Immature natural killer cell (primary cell): Measurements from ENCODE around the gene FAM20A. TPM values are rescaled to one million over a fixed set of nuclear protein-coding genes. Genes with fewer than 3 reads are reported as not detected.

Experiments used
- DNase-seq, 3 donors: peaks; one replicate each; pipeline ENCODE4 v3.0.0; 2022; ENCODE audit warnings: mixed read lengths in 1 of 3
- H3K27ac Mint-ChIP-seq, 6 donors: one replicate each; pipeline ENCODE4 v1.8.0; 2020; ENCODE audit warnings: mixed read lengths in 6 of 6, mild to moderate bottlenecking in 5 of 6, inconsistent platforms in 4 of 6, moderate library complexity in 3 of 6
- H3K27me3 Mint-ChIP-seq, 3 donors: one replicate each; pipeline ENCODE4 v1.8.0; 2020 to 2021; ENCODE audit warnings: low read depth in 3 of 3, mild to moderate bottlenecking in 3 of 3, mixed read lengths in 3 of 3, moderate library complexity in 3 of 3, inconsistent platforms in 1 of 3
- H3K36me3 Mint-ChIP-seq, 3 donors: one replicate each; pipeline ENCODE4 v1.8.0; 2020; ENCODE audit warnings: mixed read lengths in 3 of 3, inconsistent platforms in 2 of 3, mild to moderate bottlenecking in 2 of 3
- H3K4me1 Mint-ChIP-seq, 2 donors: one replicate each; pipeline ENCODE4 v1.8.0; 2020; ENCODE audit warnings: inconsistent platforms in 2 of 2, mild to moderate bottlenecking in 2 of 2, mixed read lengths in 2 of 2, moderate library complexity in 1 of 2
- H3K4me3 Mint-ChIP-seq, 5 donors: one replicate each; pipeline ENCODE4 v1.8.0; 2020; ENCODE audit warnings: mild to moderate bottlenecking in 5 of 5, mixed read lengths in 5 of 5, inconsistent platforms in 3 of 5, moderate library complexity in 3 of 5
- H3K9me3 Mint-ChIP-seq, 6 donors: one replicate each; pipeline ENCODE4 v1.8.0; 2020; ENCODE audit warnings: mild to moderate bottlenecking in 6 of 6, mixed read lengths in 6 of 6, inconsistent platforms in 4 of 6, moderate library complexity in 3 of 6
- polyA plus RNA-seq, 3 donors: library from polyadenylated mRNA; unstranded; fragments of 300-500 nt; fragmentation: Illumina TruSeq; gene quantifications; one replicate each; pipeline ENCODE4 v1.2.3, GENCODE V29; 2021

Gene FAM20A
- polyA plus RNA-seq, 3 donors from 2014 or later: not detected

DNA sequence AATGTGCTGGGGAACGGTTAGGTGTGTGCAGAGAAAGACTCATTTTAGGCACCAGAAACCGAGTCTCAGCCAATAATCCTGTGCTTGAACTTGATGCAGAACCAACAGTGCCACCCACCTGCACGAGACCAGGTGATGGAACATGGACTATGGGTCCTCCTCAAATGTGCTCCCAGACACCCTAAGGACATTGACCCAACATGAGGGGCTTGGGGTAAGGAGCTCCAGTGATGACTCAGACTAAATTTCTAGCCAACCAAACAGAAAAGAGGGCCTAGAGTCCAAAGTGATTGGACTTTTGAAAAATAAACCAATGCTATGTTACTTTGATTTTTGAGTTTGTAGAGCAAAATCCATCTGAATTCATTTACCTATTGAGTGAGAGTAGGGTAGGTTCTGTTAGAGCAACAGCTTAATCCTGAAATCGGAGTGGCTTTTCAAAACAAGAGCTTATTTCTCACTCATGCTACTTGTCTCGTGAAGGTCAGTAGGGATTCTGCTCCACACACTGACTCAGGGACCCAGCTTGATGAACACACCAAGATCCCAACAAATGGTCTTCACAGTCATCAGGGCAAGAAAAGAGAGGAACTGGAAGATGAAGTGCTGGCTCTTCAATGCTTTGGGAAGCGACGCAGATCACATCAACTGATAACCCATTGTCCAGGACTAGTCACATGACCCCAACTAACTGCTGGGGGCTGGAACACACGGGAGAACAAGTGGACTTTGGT is 21.8 kb downstream of the FAM20A start:
- H3K36me3 Mint-ChIP-seq: no peaks in the 10 kb centered on the region
- DNase-seq: no peak
- no peak overlapping the region for H3K4me3 Mint-ChIP-seq
- H3K27me3 Mint-ChIP-seq: peaks cover 0 to 1% (median 0%) of the 10 kb centered on the region in 3 donors
- H3K4me1 Mint-ChIP-seq: no peaks in the 10 kb centered on the region
- no peak overlapping the region for H3K27ac Mint-ChIP-seq
- H3K9me3 Mint-ChIP-seq: no peaks in the 10 kb centered on the region

DNA sequence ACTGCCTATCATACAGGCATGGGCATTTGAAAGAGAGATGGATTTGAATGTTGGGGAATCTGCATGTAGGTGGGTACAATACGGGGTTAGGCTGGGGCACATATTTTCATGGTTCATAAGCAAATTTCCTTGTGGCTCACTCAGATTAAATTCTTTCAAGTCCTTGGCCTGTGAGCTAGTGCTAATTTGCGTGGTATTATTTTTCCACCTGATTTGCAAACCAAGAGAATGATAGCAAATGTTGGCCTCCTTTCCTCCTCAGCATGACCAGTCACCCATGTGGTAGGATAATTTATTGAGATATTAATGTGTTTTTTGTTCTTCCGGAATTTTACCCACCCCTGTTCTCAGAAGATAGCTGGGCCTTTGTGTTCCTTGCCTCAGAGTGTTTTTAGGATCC is 22.9 kb downstream of the FAM20A start:
- H3K36me3 Mint-ChIP-seq: no peaks in the 10 kb centered on the region

DNA sequence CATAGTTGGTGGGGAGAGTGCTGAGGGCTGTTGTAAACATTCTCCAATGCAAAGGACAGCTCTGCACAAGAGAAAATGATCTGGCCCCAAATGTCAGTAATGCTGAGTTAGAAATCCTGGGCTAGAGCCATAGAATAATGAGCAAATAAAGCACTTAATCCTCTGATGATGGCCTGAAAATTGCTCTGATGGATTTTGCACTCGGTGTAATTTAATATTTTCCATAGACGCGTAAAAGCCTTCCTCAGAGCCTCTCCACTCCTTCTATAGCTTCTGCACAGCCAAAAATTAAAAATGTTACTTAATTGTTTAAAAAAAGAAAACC is 23.7 kb downstream of the FAM20A start:
- Mint-ChIP-seq H3K4me1 (no peaks in the 10 kb centered on the region), H3K27ac (no peak overlapping the region), H3K36me3 (no peaks in the 10 kb centered on the region), H3K27me3 (no peaks in the 10 kb centered on the region), H3K9me3 (no peaks in the 10 kb centered on the region), H3K4me3 (no peak overlapping the region)
- no peak for DNase-seq

More for the DNA sequence above, 22.9 kb downstream of the FAM20A start:
- DNase-seq: no peak
- no peaks in the 10 kb centered on the region for H3K27me3 Mint-ChIP-seq
- H3K4me1 Mint-ChIP-seq: no peaks in the 10 kb centered on the region
- H3K9me3 Mint-ChIP-seq: no peaks in the 10 kb centered on the region
- H3K27ac Mint-ChIP-seq: no peak overlapping the region
- no peak overlapping the region for H3K4me3 Mint-ChIP-seq

DNA sequence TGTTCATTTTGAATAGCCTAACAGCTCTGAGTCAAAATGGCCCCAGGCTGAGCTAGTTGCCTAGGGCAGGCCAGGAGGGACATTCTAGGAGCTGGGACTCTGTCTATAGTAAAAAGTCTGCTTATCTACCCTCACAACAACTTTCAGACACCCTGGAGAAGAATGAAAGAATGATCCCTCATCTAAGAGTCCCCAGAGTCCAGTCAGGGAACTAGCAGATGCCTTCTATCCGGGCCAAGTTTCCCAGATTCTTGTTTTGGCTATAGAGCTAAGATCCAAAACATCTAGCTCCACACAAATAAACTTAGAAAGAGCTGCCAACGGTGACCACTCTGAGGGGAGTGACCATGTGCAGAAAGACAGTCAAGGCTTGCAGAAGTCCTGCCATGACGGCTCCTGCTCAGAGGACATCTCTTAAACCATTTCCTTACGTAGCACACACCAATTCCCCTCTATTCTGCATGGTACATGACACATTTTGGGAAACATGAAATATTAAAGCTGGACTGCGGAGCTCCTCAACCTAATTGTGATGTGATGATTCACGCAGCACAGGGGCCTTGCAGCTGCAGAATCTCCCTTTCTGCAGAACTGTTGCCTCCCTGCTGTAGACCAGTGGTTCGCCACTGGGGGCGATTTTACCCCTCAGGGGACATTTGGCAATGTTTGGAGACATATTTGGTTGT is 24.2 kb downstream of the FAM20A start:
- H3K4me1 Mint-ChIP-seq: no peaks in the 10 kb centered on the region

DNA sequence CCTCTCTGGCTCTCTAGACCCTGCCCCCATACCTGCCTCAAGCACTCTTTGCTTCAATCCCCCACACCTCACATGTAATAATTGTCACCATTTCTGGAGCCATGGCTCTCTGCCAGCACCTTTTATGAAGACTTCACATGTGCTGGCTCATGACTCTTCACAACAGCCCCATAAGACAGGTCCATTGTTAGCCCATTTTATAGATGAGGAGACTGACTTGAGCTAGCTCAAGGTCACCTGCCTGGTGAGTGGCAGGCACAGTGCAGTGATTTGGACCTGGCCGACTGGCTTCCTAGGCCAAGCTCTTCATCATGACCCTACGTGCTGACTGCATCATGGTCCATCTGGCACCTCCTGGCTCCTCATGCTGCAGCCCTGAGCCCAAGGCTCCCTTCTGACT is 25.0 kb downstream of the FAM20A start:
- Mint-ChIP-seq H3K27ac (no peak overlapping the region), H3K9me3 (no peaks in the 10 kb centered on the region), H3K4me3 (no peak overlapping the region), H3K36me3 (no peaks in the 10 kb centered on the region), H3K4me1 (no peaks in the 10 kb centered on the region), H3K27me3 (peaks cover 0 to 3% (median 0%) of the 10 kb centered on the region in 3 donors)
- DNase-seq: no peak

More for the DNA sequence above, 24.2 kb downstream of the FAM20A start:
- no peaks in the 10 kb centered on the region for H3K36me3 Mint-ChIP-seq
- DNase-seq: no peak
- no peak overlapping the region for H3K4me3 Mint-ChIP-seq
- no peak overlapping the region for H3K27ac Mint-ChIP-seq
- H3K27me3 Mint-ChIP-seq: no peaks in the 10 kb centered on the region
- no peaks in the 10 kb centered on the region for H3K9me3 Mint-ChIP-seq

DNA sequence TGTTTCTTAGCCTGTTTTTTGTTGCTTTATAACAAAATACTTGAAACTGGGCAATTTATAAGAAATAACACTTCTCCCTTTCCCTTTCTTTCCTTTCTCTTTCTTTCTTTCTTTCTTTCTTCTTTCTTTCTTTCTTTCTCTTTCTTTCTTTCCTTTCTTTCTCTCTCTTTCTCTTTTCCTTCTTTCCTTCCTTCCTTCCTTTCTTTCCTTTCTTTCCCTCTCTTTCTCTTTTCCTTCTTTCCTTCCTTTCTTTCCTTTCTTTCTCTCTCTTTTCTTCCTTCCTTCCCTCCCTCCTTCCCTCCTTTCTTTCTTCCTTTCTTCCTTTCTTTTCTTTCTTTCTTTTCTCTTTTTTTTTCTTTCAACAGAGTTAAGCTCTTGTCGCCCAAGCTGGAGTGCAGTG is 27.8 kb downstream of the FAM20A start:
- Mint-ChIP-seq H3K27me3 (peaks cover 0 to 3% (median 2%) of the 10 kb centered on the region in 3 donors), H3K36me3 (no peaks in the 10 kb centered on the region), H3K4me3 (no peak overlapping the region), H3K4me1 (no peaks in the 10 kb centered on the region), H3K27ac (no peak overlapping the region), H3K9me3 (no peaks in the 10 kb centered on the region)
- no peak for DNase-seq

DNA sequence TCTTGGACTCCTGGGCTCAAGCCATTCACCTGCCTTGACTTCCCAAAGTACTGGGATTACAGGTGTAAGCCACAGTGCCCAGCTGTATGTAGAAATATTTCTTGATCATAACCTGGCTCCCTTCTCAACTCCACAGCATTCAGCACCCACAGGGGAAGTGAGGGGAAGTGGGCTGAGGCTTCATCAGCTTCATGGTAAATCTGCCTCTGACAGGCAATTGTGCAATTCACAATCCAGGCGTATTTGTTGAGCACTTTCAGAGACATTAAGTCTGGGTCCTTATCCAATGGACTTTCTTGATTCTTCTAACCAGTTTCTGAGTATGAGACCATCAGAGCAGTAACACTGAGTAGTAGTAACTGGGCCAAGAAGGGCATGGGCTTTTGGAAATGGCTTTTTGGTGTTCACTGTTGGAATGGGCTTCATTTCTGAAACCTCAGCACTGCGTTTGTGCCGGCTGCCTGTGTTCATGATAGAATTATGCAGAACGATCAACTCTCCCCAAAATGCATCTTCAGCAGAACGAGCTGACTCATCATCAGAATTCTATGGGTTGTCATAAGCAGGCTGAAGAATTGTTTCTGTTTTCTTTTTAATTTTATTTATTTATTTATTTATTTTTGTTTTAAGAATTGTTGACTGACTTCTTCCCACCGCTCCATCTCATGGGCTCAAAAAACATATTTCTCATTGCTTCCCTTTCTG is 28.9 kb downstream of the FAM20A start:
- H3K36me3 Mint-ChIP-seq: no peaks in the 10 kb centered on the region
- no peaks in the 10 kb centered on the region for H3K4me1 Mint-ChIP-seq
- H3K4me3 Mint-ChIP-seq: no peak overlapping the region
- no peak for DNase-seq
- peaks cover 0 to 3% (median 3%) of the 10 kb centered on the region in 3 donors for H3K27me3 Mint-ChIP-seq
- H3K27ac Mint-ChIP-seq: no peak overlapping the region
- H3K9me3 Mint-ChIP-seq: no peaks in the 10 kb centered on the region

DNA sequence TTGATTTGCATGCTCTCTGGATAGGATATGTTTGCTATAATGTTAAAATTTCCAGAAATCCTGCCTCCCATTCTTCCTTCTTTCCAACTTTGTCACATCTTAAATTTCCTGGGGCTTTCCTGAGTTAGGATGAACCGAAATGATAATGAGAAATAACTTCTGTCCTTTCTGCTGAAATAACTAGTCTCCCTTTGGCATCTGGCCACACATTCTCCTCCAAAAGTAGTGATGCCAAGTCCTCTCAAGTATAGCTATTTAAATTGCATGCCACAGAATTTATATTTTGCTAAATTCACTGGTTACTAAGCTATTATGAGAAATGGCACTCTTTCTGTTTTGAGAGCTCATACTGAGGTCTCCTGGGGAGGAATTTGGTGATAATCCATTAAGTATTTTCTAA is 30.6 kb downstream of the FAM20A start:
- H3K27ac Mint-ChIP-seq: no peak overlapping the region
- no peak overlapping the region for H3K4me3 Mint-ChIP-seq
- no peak for DNase-seq
- peaks cover 0 to 4% (median 3%) of the 10 kb centered on the region in 3 donors for H3K36me3 Mint-ChIP-seq
- H3K27me3 Mint-ChIP-seq: peaks cover 0 to 6% (median 4%) of the 10 kb centered on the region in 3 donors
- H3K9me3 Mint-ChIP-seq: no peaks in the 10 kb centered on the region
- H3K4me1 Mint-ChIP-seq: no peaks in the 10 kb centered on the region

DNA sequence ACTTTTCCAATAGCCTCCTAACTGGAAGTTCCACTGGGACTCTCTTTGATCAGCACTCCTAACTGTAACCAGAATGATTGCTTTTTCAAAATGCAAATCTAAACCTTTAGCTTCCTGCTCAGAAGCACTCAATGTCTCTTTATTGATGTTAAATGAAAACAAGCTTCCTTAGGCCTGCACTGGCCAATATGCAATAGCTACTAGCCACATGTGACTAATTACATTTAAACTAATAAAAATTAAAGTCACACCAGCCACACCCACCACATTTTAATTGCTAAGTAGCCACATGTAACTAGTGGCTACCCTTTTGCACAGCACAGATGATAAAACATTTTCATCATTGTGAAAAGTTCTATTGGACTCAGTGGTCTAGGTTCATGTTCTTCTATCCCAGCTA is 31.8 kb downstream of the FAM20A start:
- H3K36me3 Mint-ChIP-seq: peaks cover 0 to 4% (median 4%) of the 10 kb centered on the region in 3 donors
- H3K9me3 Mint-ChIP-seq: no peaks in the 10 kb centered on the region
- DNase-seq: no peak
- no peaks in the 10 kb centered on the region for H3K4me1 Mint-ChIP-seq
- no peak overlapping the region for H3K4me3 Mint-ChIP-seq
- no peak overlapping the region for H3K27ac Mint-ChIP-seq
- peaks cover 0 to 6% (median 4%) of the 10 kb centered on the region in 3 donors for H3K27me3 Mint-ChIP-seq

DNA sequence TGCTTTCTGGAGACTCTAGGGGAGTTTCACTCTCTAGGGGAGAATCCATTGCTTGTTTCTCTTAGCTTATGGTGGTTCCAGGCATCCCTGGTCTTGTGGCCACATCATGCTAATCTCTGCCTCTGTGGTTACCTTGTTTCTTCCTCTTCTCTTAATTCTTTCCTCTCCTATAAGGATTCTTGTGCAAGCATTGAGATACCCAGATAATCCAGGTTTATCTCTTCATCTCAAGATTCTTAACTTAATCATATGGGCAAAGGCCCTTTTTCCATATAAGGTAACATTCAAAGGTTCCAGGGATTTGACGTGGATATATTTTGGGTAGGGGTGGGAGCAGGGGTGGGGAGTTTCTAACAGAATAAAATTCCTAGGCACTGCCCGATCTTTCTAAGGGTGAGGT is 32.6 kb downstream of the FAM20A start:
- peaks cover 0 to 6% (median 4%) of the 10 kb centered on the region in 3 donors for H3K27me3 Mint-ChIP-seq
- H3K27ac Mint-ChIP-seq: no peak overlapping the region
- H3K4me1 Mint-ChIP-seq: no peaks in the 10 kb centered on the region
- peaks cover 0 to 4% (median 4%) of the 10 kb centered on the region in 3 donors for H3K36me3 Mint-ChIP-seq
- no peak for DNase-seq
- no peak overlapping the region for H3K4me3 Mint-ChIP-seq
- no peaks in the 10 kb centered on the region for H3K9me3 Mint-ChIP-seq

DNA sequence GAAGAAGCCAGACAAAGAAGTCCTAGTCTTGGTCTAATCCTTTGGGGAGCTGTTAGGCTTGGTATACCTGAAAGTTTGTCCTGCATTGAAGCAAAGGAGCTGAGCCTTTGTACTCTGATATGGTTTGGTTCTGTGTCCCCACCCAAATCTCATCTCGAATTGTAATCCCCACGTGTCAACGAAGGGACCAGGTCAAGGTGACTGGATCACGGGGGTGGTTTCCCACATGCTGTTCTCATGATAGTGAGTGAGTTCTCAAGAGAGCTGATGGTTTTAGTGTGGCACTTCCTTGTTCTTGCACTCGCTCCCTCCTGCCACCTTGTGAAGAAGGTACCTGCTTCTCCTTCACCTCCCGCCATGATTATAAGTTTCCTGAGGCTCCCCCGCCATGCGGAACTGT is 33.6 kb downstream of the FAM20A start:
- Mint-ChIP-seq H3K4me1 (no peaks in the 10 kb centered on the region), H3K4me3 (no peak overlapping the region), H3K27me3 (peaks cover 0 to 6% (median 4%) of the 10 kb centered on the region in 3 donors), H3K9me3 (no peaks in the 10 kb centered on the region), H3K36me3 (peaks cover 0 to 4% (median 4%) of the 10 kb centered on the region in 3 donors), H3K27ac (no peak overlapping the region)
- no peak for DNase-seq

DNA sequence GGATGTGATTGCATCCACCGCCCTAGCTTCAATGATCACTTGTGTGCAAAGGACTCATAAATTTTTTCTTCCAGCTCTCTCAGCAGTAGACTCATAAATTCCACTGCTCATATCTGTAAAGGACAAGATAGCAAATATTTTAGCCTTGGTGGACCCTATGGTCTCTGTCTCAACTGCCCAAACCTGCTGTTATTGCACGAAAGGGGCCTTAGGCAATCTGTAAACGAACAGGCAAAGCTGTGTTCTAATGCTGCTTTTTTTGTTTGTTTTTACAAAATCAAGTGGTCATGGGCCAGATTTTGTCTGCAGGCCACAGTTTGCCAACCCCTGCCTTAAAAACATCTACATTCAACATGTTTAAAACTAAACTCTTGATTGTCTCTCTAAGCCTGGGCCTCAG is 34.1 kb downstream of the FAM20A start:
- no peak overlapping the region for H3K27ac Mint-ChIP-seq

DNA sequence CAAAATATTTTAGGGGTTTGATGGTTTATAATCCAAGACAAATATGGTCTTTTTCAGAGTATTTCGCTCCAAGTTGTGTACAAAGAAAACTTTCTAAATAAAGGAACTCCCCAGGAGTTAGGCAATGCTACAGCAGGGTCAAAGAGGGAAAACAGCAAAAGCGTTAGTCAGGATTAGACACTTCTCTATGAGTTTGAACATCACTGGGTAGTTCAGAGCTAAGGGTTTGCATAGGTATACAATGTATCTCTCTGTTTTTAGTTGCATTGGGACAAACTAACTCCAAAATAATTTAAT is 34.8 kb downstream of the FAM20A start:
- H3K27me3 Mint-ChIP-seq: peaks cover 0 to 4% (median 3%) of the 10 kb centered on the region in 3 donors
- H3K4me3 Mint-ChIP-seq: no peak overlapping the region
- H3K27ac Mint-ChIP-seq: no peak overlapping the region
- peaks cover 0 to 1% of the 10 kb centered on the region in 2 donors for H3K4me1 Mint-ChIP-seq
- H3K9me3 Mint-ChIP-seq: no peaks in the 10 kb centered on the region
- H3K36me3 Mint-ChIP-seq: peaks cover 0 to 4% (median 4%) of the 10 kb centered on the region in 3 donors
- no peak for DNase-seq

More for the DNA sequence above, 34.1 kb downstream of the FAM20A start:
- Mint-ChIP-seq H3K36me3 (peaks cover 0 to 4% (median 4%) of the 10 kb centered on the region in 3 donors), H3K4me3 (no peak overlapping the region), H3K9me3 (no peaks in the 10 kb centered on the region), H3K4me1 (no peaks in the 10 kb centered on the region), H3K27me3 (peaks cover 0 to 6% (median 4%) of the 10 kb centered on the region in 3 donors)
- no peak for DNase-seq

DNA sequence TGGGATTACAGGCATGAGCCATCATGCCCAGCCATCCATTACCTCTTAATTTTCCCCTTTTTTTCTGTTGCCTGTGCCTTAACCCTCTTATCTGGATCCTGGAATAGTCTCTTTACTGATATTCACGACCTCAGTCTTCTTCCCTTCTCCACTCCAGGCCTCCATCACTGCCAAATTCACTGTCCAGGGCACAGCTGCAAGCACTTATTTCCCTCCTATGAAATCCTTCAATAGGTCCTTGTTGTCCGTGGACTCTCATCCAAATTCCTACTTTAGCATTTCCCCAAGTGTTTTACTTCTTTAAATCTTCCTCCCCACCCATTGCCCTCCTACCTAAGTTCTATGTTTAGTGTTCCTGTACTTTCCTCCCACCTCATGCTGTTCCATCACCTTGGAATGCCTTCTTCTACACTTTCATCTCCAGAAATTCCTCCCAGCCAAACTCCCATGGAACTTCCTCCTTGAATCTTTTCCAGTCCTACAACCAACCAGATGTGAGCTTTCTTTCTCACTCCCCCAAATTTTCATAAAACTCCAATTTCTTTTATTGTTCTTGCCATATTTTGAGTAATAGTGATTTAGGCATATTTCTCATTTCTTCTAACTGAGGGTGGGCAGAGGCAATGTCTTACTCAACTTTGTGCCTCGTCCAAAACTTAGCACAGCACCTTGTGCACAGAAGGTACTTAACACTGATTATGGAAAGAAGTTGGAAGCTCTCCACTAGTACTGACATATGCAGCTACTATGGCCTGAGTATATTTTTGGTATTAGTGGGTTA is 35.3 kb downstream of the FAM20A start:
- Mint-ChIP-seq H3K4me3 (no peak overlapping the region), H3K36me3 (peaks cover 0 to 4% (median 4%) of the 10 kb centered on the region in 3 donors), H3K27ac (no peak overlapping the region), H3K4me1 (peaks cover 2 to 7% of the 10 kb centered on the region in 2 donors), H3K27me3 (peaks cover 0 to 3% (median 3%) of the 10 kb centered on the region in 3 donors), H3K9me3 (no peaks in the 10 kb centered on the region)
- no peak for DNase-seq
